RWPE2 (cell line): Measurements from ENCODE around the gene LHX3.

Source experiments
- ATAC-seq: fragments of 200-7000 bp; cut with Tn5 transposase; 3 replicates; pipeline ENCODE4 v1.9.1; 2021; ENCODE audit warnings: low read depth
- DNase-seq: peaks from one replicate; pipeline ENCODE4 v3.0.0-alpha.2; 2020; ENCODE audit warnings: low spot score
- H3K27ac ChIP-seq: fragments of 450-650 bp; 2 replicates; pipeline ENCODE4 v1.5.1; 2017; ENCODE audit warnings: mild to moderate bottlenecking; ENCODE audit not compliant: poor library complexity, severe bottlenecking
- H3K27me3 ChIP-seq: fragments of 250-450 bp; sonication (Bioruptor Pico); 2 replicates; pipeline ENCODE4 v1.5.1; 2021; ENCODE audit warnings: mild to moderate bottlenecking, moderate library complexity; ENCODE audit not compliant: insufficient read depth, poor library complexity, severe bottlenecking
- H3K36me3 ChIP-seq: fragments of 250-450 bp; sonication (Bioruptor Pico); 2 replicates; pipeline ENCODE4 v1.5.1; 2020; ENCODE audit warnings: low read depth, mild to moderate bottlenecking, moderate library complexity
- H3K4me1 ChIP-seq: fragments of 250-450 bp; sonication (Bioruptor Pico); 2 replicates; pipeline ENCODE4 v1.5.1; 2021; ENCODE audit warnings: mild to moderate bottlenecking, moderate library complexity; ENCODE audit not compliant: insufficient read depth, poor library complexity, severe bottlenecking
- H3K4me3 ChIP-seq: fragments of 250-450 bp; sonication (Bioruptor Pico); 2 replicates; pipeline ENCODE4 v1.5.1; 2021; ENCODE audit warnings: mild to moderate bottlenecking, moderate library complexity; ENCODE audit not compliant: severe bottlenecking
- H3K9me3 ChIP-seq: fragments of 250-450 bp; sonication (Bioruptor Pico); 2 replicates; pipeline ENCODE4 v1.5.1; 2021; ENCODE audit warnings: mild to moderate bottlenecking, moderate library complexity; ENCODE audit not compliant: severe bottlenecking
- TF ChIP-seq, protein P1 (sequence below): fragments of 450-650 bp; IDR thresholded peaks from one replicate; pipeline ENCODE4 v1.5.1; 2017; ENCODE audit warnings: mild to moderate bottlenecking, moderate library complexity; ENCODE audit not compliant: poor library complexity, severe bottlenecking

The LHX3 gene

DNA sequence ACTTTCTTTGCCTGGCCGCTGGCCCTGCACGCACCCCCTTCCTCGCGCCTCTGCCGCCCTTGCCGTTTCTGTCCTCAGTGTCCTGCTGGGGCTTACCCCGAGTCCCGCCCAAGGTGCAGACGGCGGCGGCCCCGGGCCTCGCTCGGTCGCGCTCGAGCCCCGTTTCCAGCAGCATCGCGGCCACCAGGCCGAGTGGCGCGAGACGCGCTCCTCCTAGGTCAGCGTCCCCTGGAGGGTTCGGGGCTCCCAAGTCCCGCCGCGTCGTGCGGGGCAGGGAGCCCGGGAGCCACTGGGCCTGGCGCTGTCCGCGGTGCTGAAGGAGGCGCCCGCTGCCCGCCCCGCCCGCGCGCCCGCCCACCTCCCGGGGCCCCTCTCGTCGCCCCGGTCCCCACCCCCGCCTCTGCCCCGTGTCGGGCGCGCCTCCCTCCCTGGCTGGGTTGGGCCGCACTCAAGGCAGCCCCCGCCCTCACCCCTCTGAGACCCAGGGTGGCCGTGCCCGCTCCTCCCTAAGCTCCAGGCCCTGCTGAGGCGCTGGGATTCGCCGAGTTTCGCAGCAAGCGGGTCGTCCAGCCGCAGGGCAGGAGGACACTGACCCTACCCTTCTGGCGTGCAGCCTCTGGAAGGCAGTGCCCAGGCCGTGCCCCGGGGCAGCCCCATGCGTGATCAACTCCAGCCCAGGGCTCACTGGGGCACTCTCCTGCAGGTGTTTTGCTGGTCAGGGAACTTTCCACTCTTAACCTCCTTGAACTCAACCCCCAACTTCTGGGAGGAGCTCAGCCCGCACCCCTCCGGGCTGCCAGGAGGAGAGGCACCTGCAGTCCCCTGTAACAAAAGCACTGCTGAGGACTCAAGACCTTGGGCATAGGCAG, at the start of gene LHX3:
TSS of gene LHX3 (minus strand) at position 291 of the 869 bp plus-strand sequence. CDS start at position 175, 116 bp downstream.
- no peak for DNase-seq
- TF ChIP-seq, protein P1, sequence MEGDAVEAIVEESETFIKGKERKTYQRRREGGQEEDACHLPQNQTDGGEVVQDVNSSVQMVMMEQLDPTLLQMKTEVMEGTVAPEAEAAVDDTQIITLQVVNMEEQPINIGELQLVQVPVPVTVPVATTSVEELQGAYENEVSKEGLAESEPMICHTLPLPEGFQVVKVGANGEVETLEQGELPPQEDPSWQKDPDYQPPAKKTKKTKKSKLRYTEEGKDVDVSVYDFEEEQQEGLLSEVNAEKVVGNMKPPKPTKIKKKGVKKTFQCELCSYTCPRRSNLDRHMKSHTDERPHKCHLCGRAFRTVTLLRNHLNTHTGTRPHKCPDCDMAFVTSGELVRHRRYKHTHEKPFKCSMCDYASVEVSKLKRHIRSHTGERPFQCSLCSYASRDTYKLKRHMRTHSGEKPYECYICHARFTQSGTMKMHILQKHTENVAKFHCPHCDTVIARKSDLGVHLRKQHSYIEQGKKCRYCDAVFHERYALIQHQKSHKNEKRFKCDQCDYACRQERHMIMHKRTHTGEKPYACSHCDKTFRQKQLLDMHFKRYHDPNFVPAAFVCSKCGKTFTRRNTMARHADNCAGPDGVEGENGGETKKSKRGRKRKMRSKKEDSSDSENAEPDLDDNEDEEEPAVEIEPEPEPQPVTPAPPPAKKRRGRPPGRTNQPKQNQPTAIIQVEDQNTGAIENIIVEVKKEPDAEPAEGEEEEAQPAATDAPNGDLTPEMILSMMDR = no peak
- H3K9me3 ChIP-seq = no peaks in the 10 kb centered on the region
- H3K27ac ChIP-seq = no peak within 1 kb of the TSS
- no peaks in the 10 kb centered on the region for H3K36me3 ChIP-seq
- peaks cover 47% of the 10 kb centered on the region for H3K27me3 ChIP-seq
- no peak for ATAC-seq
- no peaks in the 10 kb centered on the region for H3K4me1 ChIP-seq
- H3K4me3 ChIP-seq = no peak within 1 kb of the TSS

DNA sequence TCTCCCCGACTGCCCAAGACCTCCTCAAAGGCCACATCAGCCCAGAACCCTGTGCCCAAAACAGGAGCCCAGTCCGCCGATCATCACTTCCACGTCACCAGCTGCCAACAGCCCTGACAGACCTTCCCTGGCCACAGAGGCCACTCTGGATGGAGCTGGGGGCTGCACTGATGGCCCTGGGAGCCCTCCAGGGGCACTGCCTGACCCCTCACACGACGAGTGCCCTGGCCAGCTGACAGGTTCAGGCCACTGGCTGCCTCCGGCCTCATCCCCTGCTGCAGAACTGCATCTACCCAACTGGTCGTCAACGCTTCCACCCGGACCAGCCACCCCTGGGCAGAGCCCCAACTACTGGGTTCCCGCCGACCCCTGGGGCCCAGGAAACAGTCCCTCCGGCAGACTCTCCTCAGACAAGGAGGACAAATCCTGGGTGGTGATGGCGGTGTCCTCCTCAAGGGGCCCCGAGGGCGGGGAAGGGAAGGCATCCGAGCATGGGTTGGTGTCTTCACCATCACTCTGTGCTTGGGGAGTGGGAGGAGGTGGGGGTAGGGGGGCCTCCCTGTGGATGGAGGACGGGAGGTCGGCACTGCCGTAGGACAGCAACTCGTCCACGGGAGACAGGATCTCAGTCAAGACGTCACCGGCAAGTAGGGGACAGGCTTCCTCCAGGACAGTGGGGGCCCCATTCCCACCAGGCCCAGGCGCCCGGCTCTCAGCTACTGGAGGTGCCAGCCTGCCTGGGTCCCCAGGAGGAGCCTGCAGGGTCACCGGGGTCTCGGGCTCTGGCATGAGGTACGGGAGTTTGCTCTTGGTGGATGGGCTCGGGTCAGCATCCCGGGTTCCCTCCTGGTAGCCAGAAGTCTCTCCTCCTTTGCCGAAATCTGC, 48.6 kb upstream of the LHX3 start:
- Histone ChIP-seq H3K4me1 (no peaks in the 10 kb centered on the region), H3K36me3 (no peaks in the 10 kb centered on the region)
- TF ChIP-seq, protein P1 = no peak

DNA sequence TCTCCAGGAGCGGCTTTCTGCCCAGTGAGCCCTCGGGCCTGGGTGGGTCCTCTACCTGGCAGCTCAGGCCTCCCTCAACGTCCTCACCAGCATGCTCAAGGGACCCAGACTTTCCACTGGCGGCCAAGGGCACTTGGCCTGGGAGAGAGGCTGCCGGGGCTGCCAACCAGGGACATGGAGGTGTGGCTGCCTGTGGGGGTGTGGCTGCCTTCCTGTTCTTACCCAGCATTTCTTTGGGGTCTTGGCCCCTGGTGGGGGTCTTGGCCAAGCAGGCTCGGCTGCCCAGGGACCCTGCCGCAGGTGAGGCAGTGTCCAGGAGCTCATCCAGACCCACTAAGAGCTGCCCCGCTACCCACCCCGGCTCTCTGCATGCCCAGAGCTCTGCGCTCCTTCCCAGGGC, 47.9 kb upstream of the LHX3 start:
- H3K36me3 ChIP-seq = no peaks in the 10 kb centered on the region
- H3K27me3 ChIP-seq = no peaks in the 10 kb centered on the region
- TF ChIP-seq, protein P1 = no peak
- no peaks in the 10 kb centered on the region for H3K9me3 ChIP-seq
- no peak overlapping the region for H3K4me3 ChIP-seq
- no peak overlapping the region for H3K27ac ChIP-seq
- H3K4me1 ChIP-seq = no peaks in the 10 kb centered on the region
- ATAC-seq = no peak
- DNase-seq = no peak

More for the DNA sequence above, 48.6 kb upstream of the LHX3 start:
- ATAC-seq (no peak), DNase-seq (no peak)
- Histone ChIP-seq H3K27ac (no peak overlapping the region), H3K4me3 (no peak overlapping the region), H3K9me3 (no peaks in the 10 kb centered on the region), H3K27me3 (no peaks in the 10 kb centered on the region)

DNA sequence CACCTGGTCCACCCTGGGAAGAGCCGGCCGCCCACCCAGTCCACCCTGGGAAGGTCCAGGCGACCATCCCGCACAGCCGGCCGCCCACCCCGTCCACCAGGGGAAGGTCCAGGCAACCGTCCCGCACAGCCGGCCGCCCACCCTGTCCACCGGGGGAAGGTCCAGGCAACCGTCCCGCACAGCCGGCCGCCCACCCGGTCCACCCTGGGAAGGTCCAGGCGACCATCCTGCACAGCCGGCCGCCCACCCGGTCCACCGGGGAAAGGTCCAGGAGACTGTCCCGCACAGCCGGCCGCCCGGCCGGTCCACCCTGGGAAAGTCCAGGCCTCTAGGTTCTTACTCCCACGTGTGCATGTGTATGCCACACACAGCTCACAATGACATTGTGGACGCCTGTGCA, 47.4 kb upstream of the LHX3 start:
- Histone ChIP-seq H3K4me1 (no peaks in the 10 kb centered on the region), H3K36me3 (no peaks in the 10 kb centered on the region), H3K9me3 (no peaks in the 10 kb centered on the region), H3K27me3 (no peaks in the 10 kb centered on the region), H3K4me3 (no peak overlapping the region), H3K27ac (no peak overlapping the region)
- DNase-seq (no peak), ATAC-seq (no peak)
- TF ChIP-seq, protein P1 = no peak
